ENCODE results near the gene TNFRSF19. TPM values are rescaled to one million over a fixed set of nuclear protein-coding genes. Genes with fewer than 3 reads are reported as not detected.
A peak's percentile ranks its signal among the peaks of the same experiment; 100 is the strongest.

The TNFRSF19 gene
- polyA plus RNA-seq, 3 donors from 2014 or later = 0.19 to 0.27 TPM; not detected in 1

DNA sequence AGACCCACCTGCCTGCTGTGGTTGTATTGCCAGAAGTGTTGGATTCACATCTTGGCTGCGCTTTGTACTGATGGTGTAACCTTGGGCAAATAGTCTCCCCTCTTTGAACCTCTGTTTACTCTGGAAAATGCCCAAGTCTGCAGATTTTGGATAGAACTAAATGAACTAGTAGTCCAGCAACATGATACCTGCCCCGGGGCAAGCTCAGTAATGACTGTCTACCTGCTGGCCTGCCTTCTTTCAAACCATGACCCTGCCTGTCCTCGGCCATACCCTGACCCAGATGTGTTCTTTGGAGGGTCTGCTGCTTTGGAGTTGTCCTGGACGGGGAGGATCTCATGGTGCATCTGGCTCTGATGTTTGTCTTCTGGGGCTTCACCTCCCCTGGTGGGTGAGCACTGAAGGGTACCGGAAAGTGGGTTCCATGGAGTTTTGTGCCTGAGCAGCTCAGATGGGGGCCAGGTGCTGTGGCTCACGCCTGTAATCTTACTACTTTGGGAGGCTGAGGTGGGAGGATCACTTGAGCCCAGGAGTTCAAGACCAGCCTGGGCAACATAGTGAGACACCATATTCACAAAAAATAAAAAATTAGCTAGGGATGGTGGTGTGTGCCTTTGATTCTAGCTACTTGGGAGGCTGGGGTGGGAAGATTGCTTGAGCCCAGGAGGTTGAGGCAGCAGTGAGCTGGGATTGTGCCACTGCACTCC, 59.5 kb downstream of the TNFRSF19 start:
- H3K9me3 Mint-ChIP-seq = no peaks in the 10 kb centered on the region
- no peak overlapping the region for H3K27ac Mint-ChIP-seq
- no peaks in the 10 kb centered on the region for H3K36me3 Mint-ChIP-seq
- H3K27me3 Mint-ChIP-seq (ENCODE audit: low read depth in 3 of 3) = peaks cover 0 to 7% (median 6%) of the 10 kb centered on the region in 3 donors
- no peak overlapping the region for H3K4me3 Mint-ChIP-seq
- DNase-seq = no peak
- no peaks in the 10 kb centered on the region for H3K4me1 Mint-ChIP-seq

DNA sequence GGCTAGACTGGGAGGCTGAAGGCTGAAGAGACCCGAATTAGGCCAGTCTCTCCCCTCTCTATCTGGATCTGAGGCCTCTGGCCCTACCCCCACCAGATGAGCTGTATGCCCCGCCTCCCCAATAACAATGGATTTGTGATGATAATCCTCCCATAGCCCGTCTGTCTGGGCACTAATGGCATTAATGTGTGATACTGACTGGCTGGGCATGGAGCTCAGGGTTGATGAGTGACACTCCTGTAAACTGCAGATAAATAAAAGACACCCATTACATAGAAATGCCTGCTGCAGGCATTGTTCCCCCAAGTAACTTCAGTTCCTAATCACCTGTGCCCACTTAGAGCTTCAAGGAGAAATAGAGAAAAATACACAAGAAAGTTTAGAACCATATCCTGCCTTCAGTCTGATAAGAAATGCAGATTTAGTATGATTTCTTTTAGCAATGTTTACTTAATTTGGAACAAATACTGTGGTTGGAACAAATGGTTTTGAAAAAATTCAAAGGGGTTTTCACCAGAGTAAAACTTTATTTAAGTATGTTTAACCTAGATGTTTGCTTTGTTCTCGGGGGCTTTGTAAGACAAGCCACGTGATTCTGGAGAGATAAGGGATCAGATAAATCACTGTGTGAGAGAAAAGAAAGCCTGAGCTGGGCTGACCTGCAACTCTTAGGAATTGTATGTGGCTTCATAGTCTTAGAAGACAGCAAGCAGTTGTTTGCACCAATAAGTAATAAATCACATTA, 60.3 kb downstream of the TNFRSF19 start:
- Mint-ChIP-seq H3K9me3 (no peaks in the 10 kb centered on the region), H3K36me3 (no peaks in the 10 kb centered on the region), H3K4me1 (no peaks in the 10 kb centered on the region), H3K27me3 (ENCODE audit: low read depth in 3 of 3) (peaks cover 0 to 10% (median 6%) of the 10 kb centered on the region in 3 donors), H3K27ac (peak overlapping the region in 1 of 6 donors; percentile 24), H3K4me3 (no peak overlapping the region)
- DNase-seq = no peak

DNA sequence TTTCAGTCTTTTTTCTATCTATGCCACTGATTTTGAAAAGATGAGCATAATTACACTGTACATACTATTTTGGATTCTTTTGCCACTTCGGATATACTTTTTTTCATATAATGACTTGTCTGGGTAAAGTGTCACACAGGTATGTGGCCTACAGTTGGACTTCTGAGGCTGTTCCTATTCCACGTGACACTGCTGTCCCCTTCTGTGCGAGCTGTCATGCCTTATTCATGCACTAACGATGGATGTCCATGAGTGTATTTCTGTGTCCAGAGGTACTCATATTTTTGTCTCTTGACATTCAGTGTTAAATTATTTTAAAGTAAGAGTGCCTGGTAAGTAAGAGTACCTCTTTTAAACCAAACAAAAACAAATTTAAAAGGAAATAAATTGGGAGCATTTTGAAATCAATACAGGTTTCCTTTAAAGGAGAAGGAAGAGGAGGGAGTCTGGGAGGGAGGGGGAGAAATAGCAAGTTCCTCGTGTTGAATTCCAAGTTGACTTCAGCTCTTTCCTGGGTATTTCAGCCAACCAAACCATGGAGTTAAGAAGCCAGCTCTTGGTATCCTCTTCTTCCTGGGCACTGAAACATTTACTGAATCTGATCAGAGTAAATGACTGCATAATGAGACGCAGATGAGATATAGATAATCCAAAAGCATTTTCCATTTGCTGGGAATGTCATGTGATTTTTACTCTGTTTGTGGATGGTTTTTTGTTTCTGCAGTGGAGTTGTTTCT, 61.3 kb downstream of the TNFRSF19 start:
- Mint-ChIP-seq H3K4me1 (no peaks in the 10 kb centered on the region), H3K27me3 (ENCODE audit: low read depth in 3 of 3) (peaks cover 0 to 13% (median 6%) of the 10 kb centered on the region in 3 donors), H3K27ac (no peak overlapping the region), H3K4me3 (no peak overlapping the region), H3K9me3 (no peaks in the 10 kb centered on the region), H3K36me3 (no peaks in the 10 kb centered on the region)
- no peak for DNase-seq

DNA sequence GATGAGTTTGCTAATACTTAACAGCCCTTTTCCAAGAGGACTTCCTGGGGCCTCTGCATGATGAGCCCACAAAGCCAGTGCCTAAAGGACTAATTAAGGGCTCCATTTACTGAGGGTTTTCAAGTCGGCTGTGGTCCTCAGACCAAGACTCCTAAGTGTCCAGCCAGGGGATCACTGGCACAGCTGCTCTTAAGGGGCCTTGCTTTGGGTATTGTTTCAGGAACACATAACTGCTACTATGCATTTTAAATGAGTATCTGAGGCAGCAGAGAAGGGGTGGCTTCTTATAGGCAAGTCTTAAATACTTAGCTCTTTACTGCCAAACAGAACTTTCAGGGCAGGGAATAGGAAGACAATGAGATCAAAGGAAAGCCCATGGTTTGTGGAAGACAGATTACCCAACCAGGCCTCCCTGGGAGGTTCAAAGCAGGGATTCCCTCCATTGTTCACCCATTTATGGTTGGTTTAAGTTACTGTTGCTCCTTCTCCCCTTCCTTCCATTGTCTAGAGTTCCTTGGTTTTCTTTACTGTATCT, 61.9 kb downstream of the TNFRSF19 start:
- no peak for DNase-seq
- Mint-ChIP-seq H3K36me3 (no peaks in the 10 kb centered on the region), H3K27me3 (ENCODE audit: low read depth in 3 of 3) (peaks cover 0 to 13% (median 6%) of the 10 kb centered on the region in 3 donors), H3K4me3 (no peak overlapping the region), H3K4me1 (no peaks in the 10 kb centered on the region), H3K9me3 (no peaks in the 10 kb centered on the region), H3K27ac (no peak overlapping the region)

DNA sequence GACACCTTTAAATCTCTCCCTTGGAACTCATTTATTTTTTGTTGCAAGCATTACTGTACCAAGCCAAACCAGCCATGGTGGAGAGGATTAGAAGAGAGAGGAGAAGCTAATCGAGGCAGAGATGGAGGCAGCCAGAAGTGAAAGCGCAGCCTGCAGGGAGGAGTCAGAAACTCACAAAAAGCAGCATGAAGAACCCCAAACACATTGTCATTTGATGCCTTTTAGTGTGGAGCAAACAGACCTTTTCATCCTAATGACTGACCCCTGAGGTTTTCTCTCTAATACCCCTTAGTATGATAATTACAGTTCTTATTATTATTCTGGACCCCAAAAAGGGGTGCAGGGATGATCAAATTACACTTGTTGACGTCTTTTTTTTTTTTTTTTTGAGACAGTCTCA, 62.5 kb downstream of the TNFRSF19 start:
- no peaks in the 10 kb centered on the region for H3K4me1 Mint-ChIP-seq
- DNase-seq = no peak
- H3K4me3 Mint-ChIP-seq = no peak overlapping the region
- H3K27ac Mint-ChIP-seq = no peak overlapping the region
- no peaks in the 10 kb centered on the region for H3K36me3 Mint-ChIP-seq
- peaks cover 0 to 11% (median 6%) of the 10 kb centered on the region in 3 donors for H3K27me3 Mint-ChIP-seq (ENCODE audit: low read depth in 3 of 3)
- H3K9me3 Mint-ChIP-seq = no peaks in the 10 kb centered on the region

DNA sequence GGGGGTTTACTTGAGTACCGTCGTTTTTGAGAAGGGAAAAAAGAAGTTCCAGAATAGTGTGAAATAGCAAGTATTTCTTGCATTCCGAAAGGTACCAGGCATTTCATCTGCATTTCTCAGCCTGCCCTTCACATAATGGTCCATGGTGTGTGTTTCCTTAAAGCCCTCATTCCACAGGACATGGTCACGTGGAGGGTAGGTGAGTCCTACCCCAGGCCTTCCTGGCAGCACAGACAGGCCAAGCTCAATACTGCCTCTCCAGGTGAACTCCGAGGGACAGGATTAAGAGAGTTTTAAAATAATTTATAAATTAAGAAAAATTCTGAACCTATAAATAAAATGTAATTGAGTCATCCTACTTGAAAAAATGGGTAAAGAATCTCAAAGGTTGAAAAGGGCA, 64.7 kb downstream of the TNFRSF19 start:
- H3K9me3 Mint-ChIP-seq = no peaks in the 10 kb centered on the region
- DNase-seq = no peak
- H3K27ac Mint-ChIP-seq = no peak overlapping the region
- H3K27me3 Mint-ChIP-seq (ENCODE audit: low read depth in 3 of 3) = peaks cover 0 to 10% (median 6%) of the 10 kb centered on the region in 3 donors
- H3K36me3 Mint-ChIP-seq = no peaks in the 10 kb centered on the region
- H3K4me3 Mint-ChIP-seq = no peak overlapping the region
- H3K4me1 Mint-ChIP-seq = no peaks in the 10 kb centered on the region

DNA sequence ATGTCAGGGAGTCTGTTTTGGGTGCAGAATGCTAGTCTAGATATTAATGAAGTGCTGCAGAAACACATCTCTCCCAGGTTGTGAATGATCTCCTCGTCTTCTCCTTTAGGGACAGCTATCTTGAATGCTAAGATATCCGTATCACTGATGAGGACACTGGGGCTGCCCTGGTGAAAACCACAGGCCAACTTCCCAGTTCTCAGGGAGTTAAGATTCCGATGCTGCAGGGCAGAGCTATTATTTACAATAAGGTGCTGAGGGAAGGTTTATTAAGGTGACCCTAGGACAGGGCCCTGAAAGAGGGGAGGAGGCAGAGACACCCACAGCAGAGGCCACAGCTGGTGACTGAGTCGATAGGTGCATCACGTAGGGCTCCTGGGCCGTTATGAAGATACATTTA, 66.1 kb downstream of the TNFRSF19 start:
- no peak overlapping the region for H3K27ac Mint-ChIP-seq
- H3K4me1 Mint-ChIP-seq = no peaks in the 10 kb centered on the region
- H3K9me3 Mint-ChIP-seq = no peaks in the 10 kb centered on the region
- H3K4me3 Mint-ChIP-seq = no peak overlapping the region
- H3K36me3 Mint-ChIP-seq = no peaks in the 10 kb centered on the region
- DNase-seq = no peak
- H3K27me3 Mint-ChIP-seq (ENCODE audit: low read depth in 3 of 3) = peaks cover 0 to 10% (median 6%) of the 10 kb centered on the region in 3 donors

DNA sequence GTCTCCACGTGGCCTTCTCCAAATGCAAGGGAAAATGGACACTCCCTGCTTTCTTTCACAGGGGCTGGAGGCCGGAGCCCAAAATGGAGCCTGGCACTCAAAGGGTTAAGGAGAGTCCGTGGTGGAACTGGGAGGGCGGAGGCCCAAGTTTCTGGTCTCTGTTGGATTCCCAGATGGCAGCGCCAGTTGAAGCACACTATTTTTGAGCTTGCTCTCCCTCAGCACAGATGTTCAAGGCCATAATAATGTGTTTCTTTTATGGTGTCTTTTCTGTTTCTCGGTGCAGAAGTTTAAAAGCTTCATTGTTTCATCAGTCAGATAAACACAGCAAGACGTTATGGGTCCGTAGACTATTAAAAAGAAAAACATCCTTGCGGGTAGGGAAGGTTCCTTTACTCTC, 67.6 kb downstream of the TNFRSF19 start:
- DNase-seq = no peak
- peaks cover 0 to 10% (median 2%) of the 10 kb centered on the region in 3 donors for H3K27me3 Mint-ChIP-seq (ENCODE audit: low read depth in 3 of 3)
- H3K36me3 Mint-ChIP-seq = no peaks in the 10 kb centered on the region
- no peaks in the 10 kb centered on the region for H3K9me3 Mint-ChIP-seq
- H3K4me3 Mint-ChIP-seq = no peak overlapping the region
- H3K4me1 Mint-ChIP-seq = no peaks in the 10 kb centered on the region
- no peak overlapping the region for H3K27ac Mint-ChIP-seq

DNA sequence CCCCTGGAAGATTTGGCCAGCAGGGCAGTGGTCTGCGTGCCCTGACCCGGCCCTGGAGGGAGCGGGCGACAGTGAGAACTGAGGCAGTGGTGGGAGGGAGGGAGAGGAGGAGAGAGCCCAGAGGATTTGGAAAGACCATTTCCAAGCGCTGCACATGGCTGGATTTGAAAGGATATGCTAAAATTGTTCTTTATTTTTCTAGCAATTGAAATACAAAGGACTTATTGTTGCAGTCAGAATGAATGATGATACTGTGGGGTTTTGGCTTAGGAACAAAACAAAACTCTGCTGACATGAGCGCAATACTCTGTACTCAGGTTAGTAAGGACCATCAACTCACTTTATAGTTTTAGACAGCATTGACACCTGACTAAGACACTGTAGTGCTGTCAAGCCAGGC, 69.5 kb downstream of the TNFRSF19 start:
- Mint-ChIP-seq H3K4me1 (no peaks in the 10 kb centered on the region), H3K9me3 (no peaks in the 10 kb centered on the region), H3K4me3 (no peak overlapping the region), H3K27ac (no peak overlapping the region), H3K27me3 (ENCODE audit: low read depth in 3 of 3) (peaks cover 0 to 8% (median 2%) of the 10 kb centered on the region in 3 donors), H3K36me3 (no peaks in the 10 kb centered on the region)
- DNase-seq = no peak

DNA sequence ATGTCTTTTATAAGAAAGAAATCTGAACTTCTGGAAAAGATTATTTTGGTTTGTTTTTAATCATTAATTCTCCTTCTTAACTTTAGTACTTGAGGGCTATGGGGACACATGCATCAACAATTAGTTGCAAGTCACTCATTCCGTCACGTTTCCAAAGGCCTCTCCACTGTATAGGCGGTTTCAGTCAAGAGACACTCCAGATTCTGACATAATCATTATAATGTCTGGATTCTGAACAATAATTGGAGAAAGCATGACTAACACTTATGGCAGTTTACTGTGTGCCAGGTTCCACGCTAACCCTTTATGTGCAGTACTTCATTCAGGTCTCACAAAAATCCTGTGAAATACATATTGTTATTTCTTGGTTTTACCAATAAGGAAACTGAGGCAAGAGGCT, 71.9 kb downstream of the TNFRSF19 start:
- no peak overlapping the region for H3K4me3 Mint-ChIP-seq
- H3K27me3 Mint-ChIP-seq (ENCODE audit: low read depth in 3 of 3) = peaks cover 0 to 2% (median 2%) of the 10 kb centered on the region in 3 donors
- no peak overlapping the region for H3K27ac Mint-ChIP-seq

DNA sequence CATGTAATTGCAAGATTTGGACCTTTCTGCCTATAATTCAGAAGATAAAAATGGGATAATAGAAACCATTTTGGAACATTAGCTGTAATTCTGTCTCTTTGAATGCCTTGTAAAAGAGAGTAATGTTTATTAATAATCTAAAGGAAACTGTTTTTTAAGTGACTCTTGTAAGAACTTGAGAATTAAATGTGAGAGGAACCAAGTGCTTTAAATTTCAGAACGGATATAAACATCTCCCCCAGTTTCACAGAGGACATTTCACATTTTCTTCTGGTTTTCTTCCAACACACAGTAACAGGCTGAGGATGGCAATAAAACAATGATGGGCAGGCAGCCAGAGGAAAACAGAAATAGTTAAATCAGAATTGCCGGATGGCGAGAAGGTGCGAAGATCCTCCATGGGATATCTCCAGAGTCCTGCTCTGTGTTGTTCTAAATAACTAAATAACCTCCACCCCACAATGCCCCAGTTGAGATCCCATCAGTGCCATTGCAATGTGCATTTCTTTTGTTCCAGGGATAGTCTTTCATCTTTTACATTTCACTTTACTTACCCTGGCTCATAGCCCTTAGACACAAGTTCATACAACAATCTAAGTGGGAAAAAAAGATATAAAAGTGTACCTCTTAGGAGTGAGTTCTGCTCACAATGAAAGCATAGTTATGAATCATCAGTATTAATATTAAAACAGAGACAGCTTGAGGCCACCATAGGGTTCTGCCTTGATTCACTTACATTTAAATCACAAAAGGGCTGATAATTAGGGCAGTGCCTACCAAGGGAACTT, 73.3 kb downstream of the TNFRSF19 start:
- Mint-ChIP-seq H3K27me3 (ENCODE audit: low read depth in 3 of 3) (peaks cover 2 to 5% (median 4%) of the 10 kb centered on the region in 3 donors), H3K4me1 (no peaks in the 10 kb centered on the region), H3K27ac (no peak overlapping the region), H3K9me3 (no peaks in the 10 kb centered on the region), H3K4me3 (no peak overlapping the region), H3K36me3 (no peaks in the 10 kb centered on the region)
- DNase-seq = no peak

More for the DNA sequence above, 71.9 kb downstream of the TNFRSF19 start:
- no peak for DNase-seq
- Mint-ChIP-seq H3K36me3 (no peaks in the 10 kb centered on the region), H3K4me1 (no peaks in the 10 kb centered on the region), H3K9me3 (no peaks in the 10 kb centered on the region)

DNA sequence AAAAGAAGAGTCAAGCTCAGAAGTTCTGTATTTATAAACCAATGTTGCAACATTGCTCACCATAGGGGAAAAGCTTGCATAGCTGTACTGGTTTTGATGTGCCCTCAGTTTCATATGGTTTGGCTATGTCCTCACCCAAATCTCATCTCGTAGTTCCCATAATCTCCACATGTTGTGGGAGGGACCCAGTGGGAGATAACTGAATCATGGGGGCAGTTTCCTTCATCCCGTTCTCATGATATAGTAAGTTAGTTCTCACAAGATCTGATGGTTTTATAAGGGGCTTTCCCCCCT, 73.9 kb downstream of the TNFRSF19 start:
- no peaks in the 10 kb centered on the region for H3K36me3 Mint-ChIP-seq
- no peaks in the 10 kb centered on the region for H3K9me3 Mint-ChIP-seq
- peaks cover 2 to 11% (median 4%) of the 10 kb centered on the region in 3 donors for H3K27me3 Mint-ChIP-seq (ENCODE audit: low read depth in 3 of 3)
- DNase-seq = no peak
- H3K27ac Mint-ChIP-seq = no peak overlapping the region
- H3K4me1 Mint-ChIP-seq = no peaks in the 10 kb centered on the region
- no peak overlapping the region for H3K4me3 Mint-ChIP-seq

DNA sequence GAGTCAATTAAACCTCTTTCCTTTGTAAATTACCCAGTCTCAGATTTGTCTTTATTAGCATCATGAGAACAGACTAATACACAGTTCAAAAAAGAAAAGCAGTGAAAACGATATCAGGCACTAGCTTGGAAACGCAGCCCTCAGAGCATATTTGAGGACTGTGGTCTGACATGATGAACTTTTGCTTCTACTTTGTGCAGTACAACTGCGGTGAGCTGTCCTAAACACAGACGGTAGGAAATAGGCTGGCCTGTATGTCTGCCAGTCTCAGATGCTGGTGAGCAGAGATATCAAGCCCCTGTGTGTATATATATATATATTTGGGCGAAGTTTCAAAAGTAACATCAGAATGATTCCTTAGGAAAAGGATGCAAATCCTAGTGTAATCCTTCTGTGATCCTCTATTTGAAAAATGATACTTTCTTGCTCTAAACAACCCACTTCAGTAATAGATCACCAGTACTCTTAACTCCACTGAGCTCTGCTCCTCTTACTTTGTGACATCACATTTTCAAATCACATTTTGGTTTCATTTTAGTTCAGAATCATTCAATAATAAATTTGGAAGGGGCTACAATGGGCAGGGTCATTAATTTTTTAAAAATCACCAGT, 74.4 kb downstream of the TNFRSF19 start:
- no peak overlapping the region for H3K27ac Mint-ChIP-seq
- peaks cover 6 to 15% (median 7%) of the 10 kb centered on the region in 3 donors for H3K27me3 Mint-ChIP-seq (ENCODE audit: low read depth in 3 of 3)

More for the DNA sequence above, 74.4 kb downstream of the TNFRSF19 start:
- Mint-ChIP-seq H3K4me1 (no peaks in the 10 kb centered on the region), H3K9me3 (no peaks in the 10 kb centered on the region), H3K36me3 (no peaks in the 10 kb centered on the region), H3K4me3 (no peak overlapping the region)
- DNase-seq = no peak
